ENCODE data around the gene BMP5. TPM values are rescaled to one million over a fixed set of nuclear protein-coding genes. Genes with fewer than 3 reads are reported as not detected.

The BMP5 gene
- total and polyA plus RNA-seq, 2 of the 8 experiments (the other 6 are each of a cell fraction or from before 2014, with no cell fraction given) = 0.02 TPM; not detected in 1

- POLR2A ChIA-PET (ENCODE audit: partially characterized antibody) = no interaction called here
- Histone ChIP-seq H3K27ac (ENCODE audit: low read depth, low read length) (no peak overlapping the region), H3K27me3 (replicated peaks in 1 of 4; ENCODE audit: control insufficient read depth in 3 of 4, extremely low read depth in 1 of 4, insufficient read depth in 3 of 4, low read length in 3 of 4) (no peaks in the 10 kb centered on the region), H3K79me2 (ENCODE audit: control insufficient read depth in 1 of 2, insufficient read depth in 2 of 2, low read length in 2 of 2) (no peaks in the 10 kb centered on the region), H3K79me1 (ENCODE audit: low read depth, low read length) (no peaks in the 10 kb centered on the region), H2AK5ac (ENCODE audit: low read depth, low read length) (no peak overlapping the region), H2BK15ac (ENCODE audit: low read length) (no peak overlapping the region), H4K8ac (ENCODE audit: extremely low read depth, insufficient read depth, low read length) (no peak overlapping the region), H3K36me3 (ENCODE audit: control insufficient read depth in 2 of 4, insufficient read depth in 4 of 4, low read length in 3 of 4) (no peaks in the 10 kb centered on the region), H3K23me2 (ENCODE audit: low read depth, low read length) (no peaks in the 10 kb centered on the region), H2BK20ac (ENCODE audit: low read length) (no peak overlapping the region), H3K23ac (ENCODE audit: insufficient read length) (no peak overlapping the region), H4K91ac (replicated peaks; ENCODE audit: insufficient read length, low read length) (no peak overlapping the region), H3K14ac (ENCODE audit: insufficient read length) (no peak overlapping the region), H3K4me3 (ENCODE audit: extremely low read depth in 1 of 4, insufficient read depth in 2 of 4, low read depth in 3 of 4, low read length in 4 of 4) (no peak overlapping the region), H2AFZ (ENCODE audit: low read length) (no peak overlapping the region), H3K4me2 (ENCODE audit: insufficient read depth in 1 of 2, low read depth in 2 of 2, low read length in 2 of 2) (no peak overlapping the region), H3K9ac (replicated peaks in 1 of 4; ENCODE audit: extremely low read depth in 1 of 4, low read depth in 3 of 4, low read length in 3 of 4) (no peak overlapping the region), H4K5ac (ENCODE audit: insufficient read length, low read depth, low read length) (no peak overlapping the region), H2BK12ac (ENCODE audit: low read depth, low read length) (no peak overlapping the region), H3K9me3 (ENCODE audit: insufficient read depth in 2 of 2, low read depth in 1 of 2, low read length in 1 of 2) (no peaks in the 10 kb centered on the region), H3K18ac (ENCODE audit: extremely low read depth, low read length) (no peak overlapping the region), H2BK5ac (ENCODE audit: low read depth, low read length) (no peak overlapping the region), H2BK120ac (replicated peaks; ENCODE audit: low read depth, low read length) (no peak overlapping the region), H3K4ac (replicated peaks; ENCODE audit: insufficient read length, low read depth, low read length) (no peak overlapping the region), H4K20me1 (replicated peaks in 1 of 2; ENCODE audit: control insufficient read depth in 1 of 2, insufficient read depth in 2 of 2, low read length in 2 of 2) (no peaks in the 10 kb centered on the region), H3K4me1 (replicated peaks in 1 of 4; ENCODE audit: control insufficient read depth in 3 of 4, insufficient read depth in 4 of 4, low read length in 3 of 4) (peaks cover 0 to 7% (median 0%) of the 10 kb centered on the region in 4 experiments; a peak in 2 of 7 replicates), H3K56ac (replicated peaks; ENCODE audit: insufficient read length, low read depth, low read length) (no peak overlapping the region)
- CTCF ChIA-PET (ENCODE audit: partially characterized antibody) = no interaction called here
- WGBS, 2 experiments (ENCODE audit: extremely low coverage in 1 of 2, insufficient coverage in 1 of 2, insufficient read length in 1 of 2, insufficient replicate concordance in 2 of 2, low coverage in 1 of 2, low lambda C conversion rate in 2 of 2, missing lambda C conversion rate in 1 of 2) = 92% methylated on average over 6 of the region's 6 CpGs; no CpG with 5 or more reads in 1 of the 2 experiments
- DNase-seq (ENCODE audit: low read depth in 1 of 2, low spot score in 2 of 2) = no peak
- no peak for FAIRE-seq
- TF ChIP-seq RAD21 (IDR thresholded peaks at IDR 0.05 in 1 of 2, conservative IDR thresholded peaks at IDR 0.05 in 1 of 2; ENCODE audit: low read depth in 2 of 2, low read length in 2 of 2) (no peak), FOSL1 (IDR thresholded peaks at IDR 0.05; ENCODE audit: insufficient read depth, low read depth, low read length) (no peak), TAF1 (IDR thresholded peaks at IDR 0.05; ENCODE audit: low read depth, low read length) (no peak), PHF8 (conservative IDR thresholded peaks at IDR 0.05; ENCODE audit: low read depth, low read length) (no peak), BCL11A (IDR thresholded peaks at IDR 0.05; ENCODE audit: low read depth in 2 of 2, low read length in 2 of 2) (no peak), RFX5 (IDR thresholded peaks at IDR 0.05; ENCODE audit: borderline replicate concordance, low read depth, low read length) (no peak), RBBP5 (IDR thresholded peaks at IDR 0.05; ENCODE audit: borderline replicate concordance, low read depth, low read length) (no peak), GTF2F1 (IDR thresholded peaks at IDR 0.05; ENCODE audit: borderline replicate concordance, low read depth, low read length) (no peak), SP4 (IDR thresholded peaks at IDR 0.05; ENCODE audit: low read length) (no peak), POLR2AphosphoS5 (IDR thresholded peaks at IDR 0.05; ENCODE audit: low read depth, low read length) (no peak), HDAC2 (IDR thresholded peaks at IDR 0.05; ENCODE audit: borderline replicate concordance in 1 of 2, low read depth in 2 of 2, low read length in 2 of 2) (no peak), HDAC6 (IDR thresholded peaks at IDR 0.05; ENCODE audit: low read depth, low read length) (no peak), JUN (IDR thresholded peaks at IDR 0.05; ENCODE audit: low read depth, low read length) (no peak), CHD1 (IDR thresholded peaks at IDR 0.05; ENCODE audit: low read depth, low read length) (no peak)
Observed at GRCh38 chr6:55785273-55785672, 90.1 kb downstream of the BMP5 start.
